Body of pancreas (tissue), 4 donors: Measurements from ENCODE around the gene ST3GAL3. TPM values are rescaled to one million over a fixed set of nuclear protein-coding genes. Genes with fewer than 3 reads are reported as not detected.

Experiments used
- ATAC-seq: fragments of 150-250 bp; one replicate; pipeline ENCODE4 v1.9.1; 2016
- DNase-seq, 4 donors: peaks; one replicate each; pipeline ENCODE4 v3.0.0-alpha.2; 2019
- H3K27ac ChIP-seq, 4 donors: fragments of 200-600 bp; sonication (generic); 1 replicate in 3 of 4; 2 replicates in 1 of 4; pipeline versions ENCODE4 v1.5.1 to v1.6.1; 2016 to 2019; ENCODE audit warnings: mild to moderate bottlenecking in 1 of 4, mixed read lengths in 1 of 4, moderate library complexity in 1 of 4
- H3K27me3 ChIP-seq, 2 donors: fragments of 200-600 bp; sonication (generic); one replicate each; pipeline ENCODE4 v1.6.0; 2016; ENCODE audit warnings: mild to moderate bottlenecking in 1 of 2
- H3K36me3 ChIP-seq, 2 donors: fragments of 200-600 bp; sonication (generic); replicated peaks in 1 of 2; 2 replicates each; pipeline ENCODE4 v1.5.1; 2016; ENCODE audit warnings: low read depth in 2 of 2; ENCODE audit not compliant: insufficient read depth in 1 of 2
- H3K4me1 ChIP-seq: fragments of 200-600 bp; sonication (generic); one replicate; pipeline ENCODE4 v1.6.0; 2016
- H3K4me3 ChIP-seq, 2 donors: fragments of 200-600 bp; sonication (generic); 1 replicate in 1 of 2; 2 replicates in 1 of 2; pipeline ENCODE4 v1.5.1; 2016 to 2019
- H3K9me3 ChIP-seq, 3 donors: fragments of 200-600 bp; sonication (generic); 1 replicate in 2 of 3; 2 replicates in 1 of 3; pipeline ENCODE4 v1.5.1; 2016
- POLR2A ChIP-seq, 3 donors: fragments of 450-650 bp; IDR thresholded peaks; one replicate each; pipeline ENCODE4 v1.6.1; 2016; ENCODE audit warnings: antibody characterized with exemption in 3 of 3, mild to moderate bottlenecking in 2 of 3
- WGBS, 2 donors: methylation state at CpG; one replicate each; pipeline ENCODE4 v1.1.5; 2017; 5-methylcytosine and 5-hydroxymethylcytosine counted together
- intact Hi-C: fragments of 100-400 bp; cut with DNase I; formaldehyde crosslinking; loops from one replicate; pipeline ENCODE4 v1.15.1; 2023
- total RNA-seq, 2 donors: library from RNA; depleted of rRNA; stranded (reverse); fragments of >200 nt; gene quantifications; one replicate each; pipeline ENCODE4 v1.1.0, GENCODE V29; 2016
- TF ChIP-seq, protein P1 (sequence below), 7 experiments: fragments of 450-650 bp in 4 of 7; fragments of 200-600 bp in 3 of 7; sonication (generic) in 3 of 7; IDR thresholded peaks; one replicate each; pipeline ENCODE4 v1.5.1; 2016 to 2019; ENCODE audit warnings: antibody characterized with exemption in 7 of 7

ST3GAL3 gene
- total RNA-seq, 2 donors from 2014 or later = 14.5 to 15.2 TPM

DNA sequence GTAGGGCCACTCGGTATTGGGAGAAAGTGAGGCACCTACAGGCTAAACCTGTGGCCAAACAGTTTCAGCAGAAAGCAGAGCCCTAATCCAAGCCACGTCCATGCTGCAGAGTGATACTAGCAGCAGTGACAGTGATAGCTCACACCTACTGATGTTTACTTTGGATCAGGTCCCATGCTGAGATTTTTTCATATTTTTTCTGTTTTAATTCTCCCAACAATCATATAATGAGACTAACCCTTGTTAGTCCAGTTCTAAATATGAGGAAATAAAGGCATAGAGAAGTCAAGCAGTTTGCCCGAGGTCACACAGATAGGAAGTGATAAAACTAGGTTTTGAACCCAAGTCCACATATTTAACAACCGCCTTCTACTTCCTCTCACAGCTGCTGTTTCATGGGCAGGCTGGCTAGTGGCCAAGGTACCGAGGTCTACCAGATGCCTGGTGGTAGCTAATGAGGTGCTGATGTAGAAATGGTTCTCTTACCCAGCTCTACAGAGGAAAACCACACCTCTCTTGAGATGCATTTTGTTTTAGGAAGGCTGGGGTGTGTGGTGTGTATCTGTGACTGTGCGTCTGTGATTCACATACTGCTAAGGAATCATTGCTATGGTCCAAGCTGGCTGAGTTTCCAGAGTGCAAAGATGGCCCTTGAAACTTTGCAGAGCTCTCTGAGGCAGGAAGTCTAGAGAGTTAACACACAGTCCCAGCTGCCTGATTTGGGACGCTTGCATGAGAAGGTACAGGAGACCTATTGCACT is 146.0 kb downstream of the ST3GAL3 start:
- WGBS, 2 donors = 25 to 43% methylated on average over 7 of the region's 7 CpGs
- no peaks in the 10 kb centered on the region for H3K9me3 ChIP-seq
- H3K4me3 ChIP-seq = no peak overlapping the region
- intact Hi-C loops = no loop called here
- no peak overlapping the region for H3K27ac ChIP-seq
- DNase-seq (peak; percentile 29 to 66 (median 62)), ATAC-seq (peak; percentile 24)
- no peaks in the 10 kb centered on the region for H3K27me3 ChIP-seq
- TF ChIP-seq, protein P1, sequence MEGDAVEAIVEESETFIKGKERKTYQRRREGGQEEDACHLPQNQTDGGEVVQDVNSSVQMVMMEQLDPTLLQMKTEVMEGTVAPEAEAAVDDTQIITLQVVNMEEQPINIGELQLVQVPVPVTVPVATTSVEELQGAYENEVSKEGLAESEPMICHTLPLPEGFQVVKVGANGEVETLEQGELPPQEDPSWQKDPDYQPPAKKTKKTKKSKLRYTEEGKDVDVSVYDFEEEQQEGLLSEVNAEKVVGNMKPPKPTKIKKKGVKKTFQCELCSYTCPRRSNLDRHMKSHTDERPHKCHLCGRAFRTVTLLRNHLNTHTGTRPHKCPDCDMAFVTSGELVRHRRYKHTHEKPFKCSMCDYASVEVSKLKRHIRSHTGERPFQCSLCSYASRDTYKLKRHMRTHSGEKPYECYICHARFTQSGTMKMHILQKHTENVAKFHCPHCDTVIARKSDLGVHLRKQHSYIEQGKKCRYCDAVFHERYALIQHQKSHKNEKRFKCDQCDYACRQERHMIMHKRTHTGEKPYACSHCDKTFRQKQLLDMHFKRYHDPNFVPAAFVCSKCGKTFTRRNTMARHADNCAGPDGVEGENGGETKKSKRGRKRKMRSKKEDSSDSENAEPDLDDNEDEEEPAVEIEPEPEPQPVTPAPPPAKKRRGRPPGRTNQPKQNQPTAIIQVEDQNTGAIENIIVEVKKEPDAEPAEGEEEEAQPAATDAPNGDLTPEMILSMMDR (IDR thresholded peaks at IDR 0.05) = no peak
- TF ChIP-seq POLR2A (IDR thresholded peaks at IDR 0.05) = no peak
- no peaks in the 10 kb centered on the region for H3K36me3 ChIP-seq
- H3K4me1 ChIP-seq = no peaks in the 10 kb centered on the region

DNA sequence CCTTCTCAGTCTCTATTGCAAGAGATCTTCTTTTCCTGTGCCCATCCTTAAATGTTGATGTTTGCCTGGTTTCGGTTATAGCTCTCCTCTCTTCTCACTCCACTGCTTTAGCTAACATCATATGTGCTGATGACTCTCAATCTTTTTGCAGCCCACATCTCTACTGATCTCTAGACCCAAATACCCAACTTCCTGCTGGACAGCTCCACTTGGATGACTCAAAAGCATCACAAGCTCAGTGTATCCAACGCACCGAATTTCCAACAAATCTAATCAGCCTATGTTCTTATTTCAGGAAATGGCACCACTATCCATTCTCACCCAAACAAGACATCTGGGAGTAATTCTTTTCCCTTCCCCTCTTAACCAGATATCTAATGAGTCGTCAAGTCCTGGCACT is 147.1 kb downstream of the ST3GAL3 start:
- Histone ChIP-seq H3K27ac (no peak overlapping the region), H3K4me3 (no peak overlapping the region), H3K27me3 (no peaks in the 10 kb centered on the region), H3K9me3 (no peaks in the 10 kb centered on the region), H3K4me1 (no peaks in the 10 kb centered on the region), H3K36me3 (no peaks in the 10 kb centered on the region)
- DNase-seq = no peak
- no peak for ATAC-seq
- 95 to 96% methylated on average over 4 of the region's 4 CpGs for WGBS, 2 donors
- intact Hi-C loops = no loop called here
- TF ChIP-seq POLR2A (IDR thresholded peaks at IDR 0.05) = no peak
- TF ChIP-seq, protein P1 (IDR thresholded peaks at IDR 0.05) = no peak

DNA sequence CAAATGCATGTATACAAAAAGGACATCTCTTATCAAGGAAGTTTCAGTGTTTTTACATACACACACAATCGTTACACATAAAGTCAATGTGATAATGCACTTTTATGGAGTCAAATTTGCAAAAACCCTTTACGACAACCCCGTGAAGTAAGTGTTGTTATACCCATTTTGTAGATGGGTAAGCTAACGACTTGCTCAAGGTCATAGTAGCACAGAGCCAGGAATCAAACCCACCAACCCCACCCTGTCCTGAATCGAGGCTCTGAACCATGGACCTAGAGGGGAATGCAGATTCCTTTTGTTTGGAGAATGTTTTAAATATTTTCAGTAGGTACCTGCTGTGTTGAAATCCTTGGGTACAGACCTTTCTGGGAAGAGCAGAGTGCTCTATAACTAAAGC is 148.9 kb downstream of the ST3GAL3 start:
- intact Hi-C loops = no loop called here
- DNase-seq (no peak), ATAC-seq (no peak)
- Histone ChIP-seq H3K9me3 (no peaks in the 10 kb centered on the region), H3K36me3 (no peaks in the 10 kb centered on the region), H3K4me1 (no peaks in the 10 kb centered on the region), H3K27me3 (no peaks in the 10 kb centered on the region), H3K27ac (peak overlapping the region in 1 of 4 donors; percentile 10), H3K4me3 (no peak overlapping the region)
- 88 to 94% methylated on average over 5 of the region's 5 CpGs for WGBS, 2 donors
- TF ChIP-seq, protein P1 (IDR thresholded peaks at IDR 0.05) = no peak
- no peak for TF ChIP-seq POLR2A (IDR thresholded peaks at IDR 0.05)

DNA sequence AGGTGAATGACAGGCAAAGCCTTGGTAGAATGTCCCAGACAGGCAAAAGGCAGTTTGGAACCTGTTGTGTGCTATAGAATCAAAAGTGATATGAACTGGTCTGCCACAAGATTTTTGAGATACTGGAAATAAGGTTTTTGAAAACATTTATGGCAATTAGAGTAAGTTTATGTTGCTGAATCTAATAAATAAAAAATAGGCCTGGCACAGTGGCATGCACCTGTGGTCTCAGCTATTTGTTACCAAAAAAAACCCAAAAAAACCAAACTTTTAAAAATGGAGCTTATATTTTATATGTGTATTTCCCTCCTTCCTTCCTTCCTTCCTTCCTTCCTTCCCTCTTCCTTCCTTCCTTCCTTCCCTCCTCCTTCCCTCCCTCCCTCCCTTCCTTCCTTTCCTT is 149.8 kb downstream of the ST3GAL3 start:
- Histone ChIP-seq H3K4me3 (no peak overlapping the region), H3K27ac (no peak overlapping the region), H3K36me3 (no peaks in the 10 kb centered on the region), H3K27me3 (no peaks in the 10 kb centered on the region), H3K9me3 (no peaks in the 10 kb centered on the region), H3K4me1 (no peaks in the 10 kb centered on the region)
- no peak for TF ChIP-seq POLR2A (IDR thresholded peaks at IDR 0.05)
- TF ChIP-seq, protein P1 (IDR thresholded peaks at IDR 0.05) = no peak
- no peak for ATAC-seq
- intact Hi-C loops = no loop called here
- no peak for DNase-seq

DNA sequence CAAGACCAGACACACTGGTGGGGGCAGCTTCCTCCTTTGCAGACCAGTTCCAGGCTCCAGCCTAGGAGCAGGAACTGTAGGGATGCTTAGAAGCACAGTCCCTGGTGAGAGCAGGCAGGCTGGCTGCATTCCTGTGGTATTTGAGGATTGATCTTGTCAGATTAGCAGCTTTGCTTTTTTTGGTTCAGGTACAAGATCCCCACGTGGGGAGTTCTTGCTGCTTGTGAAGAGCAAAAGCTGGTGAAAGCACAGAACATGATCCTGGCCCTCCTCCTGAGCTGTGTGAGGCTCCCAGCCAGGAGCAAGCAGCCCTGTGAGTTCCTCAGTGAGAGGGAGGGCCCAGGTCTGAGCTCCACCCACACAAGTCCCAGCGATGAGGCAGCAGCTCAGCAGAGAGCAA is 151.0 kb downstream of the ST3GAL3 start:
- Histone ChIP-seq H3K4me3 (no peak overlapping the region), H3K4me1 (no peaks in the 10 kb centered on the region), H3K27ac (no peak overlapping the region), H3K27me3 (no peaks in the 10 kb centered on the region), H3K36me3 (no peaks in the 10 kb centered on the region), H3K9me3 (no peaks in the 10 kb centered on the region)
- WGBS, 2 donors = 40 to 41% methylated on average over 2 of the region's 2 CpGs
- no peak for TF ChIP-seq POLR2A (IDR thresholded peaks at IDR 0.05)
- TF ChIP-seq, protein P1 (IDR thresholded peaks at IDR 0.05) = no peak
- DNase-seq (peak in 2 of 4 donors; percentile 27 to 28), ATAC-seq (no peak)
- intact Hi-C loops = no loop called here
